Gastroesophageal sphincter (tissue), 3 donors: Measurements from ENCODE around the gene DNASE2.
"Not testable (repeated sequence)": the region's sequence is repeated elsewhere in the genome, so short reads cannot be mapped to it uniquely, and the experiment has no call there.

Source experiments
- CTCF ChIP-seq, 4 experiments: fragments of 200-600 bp in 2 of 4; fragments of 450-650 bp in 2 of 4; sonication (generic) in 1 of 4; IDR thresholded peaks; one replicate each; pipeline ENCODE4 v1.5.1; 2017 to 2019; ENCODE audit warnings: antibody characterized with exemption in 4 of 4, mild to moderate bottlenecking in 2 of 4, moderate library complexity in 2 of 4
- POLR2A ChIP-seq, 2 donors: fragments of 450-650 bp; IDR thresholded peaks; one replicate each; pipeline ENCODE4 v1.6.1; 2017; ENCODE audit warnings: antibody characterized with exemption in 2 of 2, mild to moderate bottlenecking in 2 of 2, moderate library complexity in 1 of 2

- not testable (repeated sequence) for TF ChIP-seq CTCF, POLR2A (IDR thresholded peaks at IDR 0.05)
These were observed 34.6 kb downstream of the DNASE2 start for GRCh38 chr19:12846613-12847012.
